Uterus (tissue), 2 donors: ENCODE results near the gene CADPS2.

ENCODE experiments used
- CTCF ChIP-seq, 4 experiments: fragments of 200-600 bp in 2 of 4; fragments of 450-650 bp in 2 of 4; sonication (generic) in 2 of 4; IDR thresholded peaks; one replicate each; pipeline ENCODE4 v1.5.1; 2016 to 2019; ENCODE audit warnings: antibody characterized with exemption in 4 of 4, mild to moderate bottlenecking in 2 of 4, moderate library complexity in 1 of 4
- POLR2A ChIP-seq, 2 donors: fragments of 450-650 bp; IDR thresholded peaks; one replicate each; pipeline ENCODE4 v1.6.1; 2016; ENCODE audit warnings: antibody characterized with exemption in 2 of 2, mild to moderate bottlenecking in 1 of 2, moderate library complexity in 1 of 2

DNA sequence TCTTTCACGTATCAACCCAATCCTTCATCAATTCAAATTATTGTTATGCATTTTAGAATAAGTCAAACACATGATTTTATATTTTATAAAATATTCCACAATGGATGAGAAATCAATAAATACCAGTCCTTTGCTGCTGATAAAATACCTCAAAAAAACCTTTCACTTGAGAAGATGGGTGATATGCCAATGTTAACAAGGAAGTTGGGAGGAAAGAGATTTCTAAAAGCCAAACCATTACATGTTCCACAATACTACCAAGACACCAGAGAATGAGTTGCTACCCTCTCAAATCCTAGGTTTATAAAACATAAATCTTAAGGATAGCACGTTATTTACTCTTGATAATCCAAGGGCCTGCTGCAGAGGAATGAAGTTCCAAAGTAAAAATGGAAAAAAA lies 201.8 kb downstream of the CADPS2 start:
- TF ChIP-seq POLR2A (IDR thresholded peaks at IDR 0.05), result no peak
- no peak for TF ChIP-seq CTCF (IDR thresholded peaks at IDR 0.05)
